Stimulated activated CD8-positive, alpha-beta memory T cell treated with anti-CD3 and anti-CD28 coated beads, Interleukin-7, amount 100 ng/mL, for 24 hours (primary cell): ENCODE measurements around the gene BCL2.
"Not testable (repeated sequence)": the region's sequence is repeated elsewhere in the genome, so short reads cannot be mapped to it uniquely, and the experiment has no call there.

Experiments
- DNase-seq: peaks from one replicate; pipeline ENCODE4 v3.0.0-alpha.2; 2020; ENCODE audit warnings: low read depth

BCL2 gene

DNA sequence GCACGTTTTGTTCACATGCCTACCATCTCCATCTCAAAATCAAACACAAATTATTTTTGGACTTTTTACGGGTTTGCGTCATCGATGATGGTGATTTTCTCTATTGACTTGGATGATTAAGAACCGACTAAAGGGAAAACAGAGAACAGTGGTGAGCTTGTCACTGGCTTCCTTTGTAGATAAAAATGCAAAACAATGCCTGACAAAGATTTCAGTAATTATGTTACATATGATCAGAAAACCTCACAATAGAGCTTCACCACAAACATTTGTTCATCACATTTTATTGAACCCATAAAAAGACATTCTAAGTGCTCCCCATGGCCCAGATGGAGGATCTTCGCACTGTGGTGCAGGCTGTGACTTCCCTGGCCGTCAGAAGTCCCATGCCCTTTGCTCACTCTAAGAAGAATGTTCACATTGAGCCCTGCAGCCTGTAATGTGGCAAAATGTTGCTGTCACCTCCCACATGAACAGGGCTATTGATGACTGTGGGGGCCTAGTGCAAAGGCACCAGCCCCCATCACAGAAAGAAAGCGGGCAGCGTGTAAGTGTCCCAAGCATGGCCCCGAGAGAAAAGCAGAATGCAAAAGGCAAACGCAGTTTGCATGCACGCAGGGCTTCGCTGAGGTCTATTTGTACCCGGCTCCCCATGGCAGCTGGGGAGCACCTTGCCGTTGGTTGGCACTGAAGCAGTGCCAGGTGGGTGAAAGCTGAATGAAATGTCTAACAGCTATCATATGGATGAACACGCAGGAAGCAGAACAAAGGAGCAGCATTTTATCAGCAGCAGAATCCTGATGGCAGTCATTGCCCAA lies 60.6 kb downstream of the BCL2 start:
- no peak for DNase-seq

GRCh38 chr18:63257453-63257852 lies 62.1 kb downstream of the BCL2 start:
- no peak for DNase-seq

- DNase-seq, result no peak
Measured at GRCh38 chr18:63255435-63255834, 64.1 kb downstream of the BCL2 start.

- DNase-seq, result no peak
Measured at GRCh38 chr18:63254716-63255399, 64.7 kb downstream of the BCL2 start.

DNA sequence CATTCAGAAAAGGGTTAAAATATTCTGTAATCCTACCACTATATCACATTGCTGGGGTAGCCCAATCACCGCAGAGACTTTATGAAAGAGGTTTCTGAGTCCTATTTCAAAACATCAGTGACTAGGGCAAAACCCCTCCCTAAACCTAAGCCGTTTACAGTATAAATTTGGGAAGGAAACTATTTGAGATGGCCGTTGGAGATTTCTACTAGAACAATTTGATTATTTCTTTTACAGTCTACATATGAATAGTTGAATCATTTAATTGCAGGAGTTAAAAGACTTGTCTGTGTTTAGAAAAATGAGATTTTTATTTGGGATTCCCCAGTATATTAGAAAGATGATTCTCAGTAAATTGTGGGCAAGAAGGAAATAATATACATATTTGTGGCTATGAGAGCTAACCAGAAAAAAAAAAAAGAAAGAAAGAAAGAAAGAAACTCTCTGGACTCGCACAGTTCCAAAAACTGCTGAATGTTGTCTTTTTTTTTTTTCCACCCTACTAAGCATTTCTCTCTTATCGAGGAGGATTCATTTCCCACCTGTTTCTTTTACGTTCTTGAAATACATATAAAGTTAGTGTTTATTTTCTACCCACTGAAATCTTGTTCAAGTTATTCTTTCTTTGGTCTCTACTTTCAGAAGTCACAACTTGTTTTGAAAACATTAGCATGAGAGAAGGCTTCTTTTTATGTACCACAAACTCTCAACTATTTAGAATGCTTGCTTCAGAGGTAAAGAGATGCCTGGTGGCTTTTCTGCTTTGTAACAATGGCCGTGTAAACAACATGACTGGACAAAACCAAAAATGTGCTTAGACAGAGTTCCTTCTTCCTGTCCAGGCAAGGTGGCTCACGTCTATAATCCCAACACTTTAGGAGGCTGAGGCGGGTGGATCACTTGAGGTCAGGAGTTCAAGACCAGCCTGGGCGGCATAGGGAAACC lies 65.9 kb downstream of the BCL2 start:
- no peak for DNase-seq

DNA sequence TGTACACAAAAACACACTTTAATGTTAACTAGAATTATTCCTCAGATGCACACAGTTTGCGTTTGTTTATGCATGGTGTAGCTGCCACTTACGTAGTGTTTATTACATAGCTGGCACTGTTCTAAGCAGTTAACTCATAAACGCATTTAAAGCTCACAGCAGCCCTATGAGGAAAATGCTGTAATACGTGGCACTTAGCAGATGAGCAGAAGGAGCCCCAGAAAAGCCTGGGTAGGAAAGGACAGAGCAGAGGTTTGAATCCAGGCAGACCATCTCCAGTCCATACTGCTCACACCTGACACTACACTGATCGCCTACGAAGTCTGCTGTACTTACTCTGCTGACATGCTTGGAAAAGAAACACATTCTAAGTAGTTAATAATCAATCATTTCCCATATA lies 66.6 kb downstream of the BCL2 start:
- DNase-seq, result no peak

DNA sequence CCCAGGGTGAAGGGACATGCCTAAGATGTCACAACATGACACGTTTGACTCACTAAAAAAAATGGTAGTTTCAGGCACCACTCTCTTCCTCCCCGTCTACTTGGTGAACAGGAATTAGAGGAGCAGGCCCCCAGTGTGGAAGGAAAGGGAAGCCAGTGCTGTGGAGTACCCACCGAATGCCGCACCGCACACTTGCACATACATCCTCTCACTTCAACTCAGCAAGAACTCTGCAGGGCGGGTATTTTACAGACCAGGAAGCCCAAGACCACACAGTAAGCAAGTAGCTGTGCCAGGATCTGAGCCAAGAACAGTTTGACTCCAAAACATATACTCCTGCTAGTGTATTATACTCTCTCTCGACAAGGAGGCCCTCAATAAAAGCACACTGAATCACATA lies 69.8 kb downstream of the BCL2 start:
- no peak for DNase-seq

DNA sequence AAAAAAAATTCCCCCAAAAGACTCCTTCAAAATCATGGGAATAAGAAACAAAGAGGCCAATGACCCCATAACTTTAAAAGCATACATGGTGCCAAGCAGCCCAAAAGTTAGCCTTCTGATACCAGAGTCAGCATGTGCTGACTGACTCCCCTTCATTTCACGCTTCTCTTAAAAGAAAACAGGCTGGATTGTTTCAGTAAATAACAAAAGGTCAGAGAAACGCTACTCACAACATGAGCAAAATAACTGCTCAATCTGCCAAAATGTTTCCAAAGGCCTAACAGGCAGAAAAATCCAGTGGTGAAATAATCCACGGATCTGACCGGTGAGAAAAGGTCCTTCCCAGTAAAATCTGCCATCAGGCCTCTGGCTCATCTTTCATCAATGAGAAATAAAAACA lies 71.6 kb downstream of the BCL2 start:
- DNase-seq, result no peak

- DNase-seq, result no peak
Measured at GRCh38 chr18:63247506-63247905, 72.1 kb downstream of the BCL2 start.

- no peak for DNase-seq
Measured at GRCh38 chr18:63245600-63245999, 74.0 kb downstream of the BCL2 start.

DNA sequence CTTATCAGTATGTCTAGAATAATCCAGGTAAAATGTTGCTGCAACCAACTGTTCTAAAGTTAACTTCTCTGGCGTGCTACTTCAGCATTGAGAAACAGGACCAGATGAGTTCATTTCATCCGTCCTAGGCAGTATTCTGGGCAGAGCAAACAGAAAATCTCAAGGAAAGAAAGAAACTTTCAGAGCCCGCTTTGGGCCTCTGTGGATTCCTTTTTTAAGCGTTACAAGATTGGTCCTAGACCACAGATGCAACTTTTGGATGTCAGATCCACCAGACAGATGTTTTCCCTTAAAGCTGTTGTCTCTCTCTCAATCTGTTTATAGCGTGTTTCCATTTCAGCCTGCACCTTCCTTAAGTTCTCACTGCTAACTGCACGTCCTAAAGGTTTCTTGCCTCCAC lies 75.0 kb downstream of the BCL2 start:
- DNase-seq, result no peak

- DNase-seq, result no peak
Measured at GRCh38 chr18:63241760-63242159, 77.8 kb downstream of the BCL2 start.

- no peak for DNase-seq
Measured at GRCh38 chr18:63241317-63241712, 78.3 kb downstream of the BCL2 start.

DNA sequence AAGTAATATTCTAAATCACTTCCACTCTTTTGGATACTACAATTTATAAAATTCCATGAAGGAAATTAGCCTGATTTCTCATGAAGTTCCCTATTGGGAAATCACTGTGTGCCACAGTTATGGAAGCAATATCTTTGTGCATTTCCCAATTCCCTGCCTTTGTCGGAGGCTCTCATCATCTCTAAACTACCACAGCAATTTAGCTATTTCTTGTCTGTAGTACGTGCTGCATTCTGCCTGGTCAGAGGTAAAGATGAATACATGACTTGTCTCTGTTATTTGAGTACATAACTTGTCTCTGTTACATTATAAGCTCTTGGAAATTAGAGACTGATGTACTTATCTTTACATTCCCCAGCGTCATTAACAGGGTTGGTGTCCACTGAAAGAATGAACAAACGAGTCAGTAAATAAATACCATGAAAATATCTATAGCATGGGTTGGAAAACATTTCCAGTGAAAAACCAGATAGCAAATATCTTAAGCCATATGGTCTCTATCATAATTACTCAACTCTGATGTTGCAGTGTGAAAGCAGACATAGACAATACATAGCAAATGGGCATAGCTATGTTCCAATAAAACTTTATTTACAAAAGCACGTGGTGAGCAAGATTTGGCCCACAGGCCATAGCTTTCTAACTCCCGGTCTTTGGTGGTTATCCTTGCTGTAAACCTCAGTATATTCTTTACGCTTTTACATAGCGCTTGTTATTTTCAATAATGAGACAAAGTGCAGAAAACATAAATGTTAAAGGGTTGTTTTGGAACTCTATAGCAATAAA lies 78.8 kb downstream of the BCL2 start:
- no peak for DNase-seq

DNA sequence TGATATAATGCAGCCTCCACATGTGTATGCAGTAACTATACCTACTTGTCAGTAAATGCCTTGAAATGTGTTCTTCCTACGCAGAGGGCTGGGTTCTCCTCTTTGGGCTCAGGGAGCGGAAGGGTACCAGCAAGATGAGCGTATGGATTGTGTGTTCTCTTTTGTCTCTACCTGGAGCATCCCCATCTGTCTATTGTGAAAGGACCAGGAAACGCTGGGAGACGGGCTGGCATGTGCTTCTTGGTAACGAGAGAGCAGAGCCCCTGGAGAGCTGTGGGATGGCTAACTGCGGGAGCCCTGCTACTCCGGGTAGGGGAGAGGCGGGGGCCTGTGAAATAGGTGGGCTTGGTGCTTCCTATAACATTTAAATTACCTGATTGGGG lies 80.9 kb downstream of the BCL2 start:
- DNase-seq, result no peak

- DNase-seq, result no peak
Measured at GRCh38 chr18:63237881-63238692, 81.5 kb downstream of the BCL2 start.

GRCh38 chr18:63236921-63237846 lies 82.4 kb downstream of the BCL2 start:
- DNase-seq, result no peak

DNA sequence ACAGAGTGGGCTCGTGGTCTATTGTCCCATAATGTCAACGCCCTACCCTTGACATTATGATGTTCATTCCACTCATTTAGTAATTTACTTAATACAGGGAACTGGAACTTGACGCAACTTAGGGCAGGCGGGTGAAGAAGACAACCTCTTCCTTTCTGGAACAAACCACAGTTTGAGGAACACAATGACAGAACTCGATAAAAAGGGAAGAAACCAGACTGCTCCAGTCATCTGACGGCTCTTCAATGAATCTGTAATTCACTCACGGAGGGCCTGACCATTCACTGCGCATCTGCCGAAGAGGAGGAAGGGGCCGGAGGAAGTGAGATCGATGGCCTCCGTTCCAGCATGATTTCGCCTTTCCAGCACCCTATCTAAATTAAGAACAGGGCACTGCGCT lies 83.2 kb downstream of the BCL2 start:
- no peak for DNase-seq

DNA sequence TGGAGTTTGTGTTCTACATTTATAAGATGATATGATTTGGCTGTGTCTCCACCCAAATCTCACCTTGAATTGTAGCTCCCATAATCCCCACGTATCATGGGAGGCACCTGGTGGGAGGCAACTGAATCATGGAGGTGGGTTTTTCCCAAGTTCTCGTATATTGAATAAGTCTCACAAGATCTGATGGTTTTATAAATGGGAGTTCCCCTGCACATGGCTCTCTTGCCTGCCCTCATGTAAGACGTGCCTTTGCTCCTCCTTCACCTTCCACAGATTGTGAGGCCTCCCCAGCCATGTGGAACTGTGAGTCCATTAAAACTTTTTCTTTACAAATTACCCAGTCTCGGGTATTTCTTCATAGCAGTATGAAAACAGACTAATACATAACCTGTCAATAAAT lies 83.6 kb downstream of the BCL2 start:
- DNase-seq, result not testable (repeated sequence)

- DNase-seq, result no peak
Measured at GRCh38 chr18:63234841-63235240, 84.7 kb downstream of the BCL2 start.
